ENCODE data around the gene FAM120B.

GRCh38 chr6:170407932-170408331 lies 101.4 kb downstream of the FAM120B start:
- TF ChIP-seq RARB (CRISPR knock-in tag; IDR thresholded peaks at IDR 0.05): no peak
- TF ChIP-seq CREB5 (CRISPR knock-in tag; IDR thresholded peaks at IDR 0.05; ENCODE audit: low read depth): no peak
- no peak for TF ChIP-seq ZC3H10 (CRISPR knock-in tag; IDR thresholded peaks at IDR 0.05)
- TF ChIP-seq SNAI2 (CRISPR knock-in tag; IDR thresholded peaks at IDR 0.05): no peak
- no peak for TF ChIP-seq ZNF565 (CRISPR knock-in tag; conservative IDR thresholded peaks at IDR 0.05; ENCODE audit: low read depth)
- no peak for TF ChIP-seq ARNTL (CRISPR knock-in tag; IDR thresholded peaks at IDR 0.05; ENCODE audit: borderline replicate concordance, low read depth)
- no peak for TF ChIP-seq ZFP30 (CRISPR knock-in tag; IDR thresholded peaks at IDR 0.05)
- TF ChIP-seq TSHZ2 (CRISPR knock-in tag; IDR thresholded peaks at IDR 0.05): no peak
- TF ChIP-seq CSRNP3 (CRISPR knock-in tag; IDR thresholded peaks at IDR 0.05): no peak
- no peak for TF ChIP-seq TCF4 (CRISPR knock-in tag; IDR thresholded peaks at IDR 0.05; ENCODE audit: borderline replicate concordance)
- no peak for TF ChIP-seq ZFP3 (CRISPR knock-in tag; IDR thresholded peaks at IDR 0.05)
- no peak for TF ChIP-seq ZNF70 (CRISPR knock-in tag; IDR thresholded peaks at IDR 0.05)
- no peak for TF ChIP-seq POU6F1 (CRISPR knock-in tag; IDR thresholded peaks at IDR 0.05; ENCODE audit: borderline replicate concordance, low read depth)
- TF ChIP-seq PATZ1 (CRISPR knock-in tag; IDR thresholded peaks at IDR 0.05; ENCODE audit: borderline replicate concordance): no peak
